Lung (tissue), 12 donors: ENCODE data around the gene PKHD1. TPM values are rescaled to one million over a fixed set of nuclear protein-coding genes. Genes with fewer than 3 reads are reported as not detected.

Experiments
- ATAC-seq: fragments of 200-7000 bp; cut with Tn5 transposase; one replicate; pipeline ENCODE4 v1.9.1; 2020; ENCODE audit warnings: moderate number of reproducible peaks; ENCODE audit not compliant: insufficient read depth, low FRiP score
- DNase-seq, 3 donors: peaks; one replicate each; pipeline ENCODE4 v3.0.0-alpha.2; 2013 to 2017
- H3K27ac ChIP-seq, 2 donors: one replicate each; pipeline ENCODE4 v1.5.1; 2013; ENCODE audit warnings: mild to moderate bottlenecking in 2 of 2, moderate library complexity in 2 of 2, control low read depth in 1 of 2, inconsistent platforms in 1 of 2, low read depth in 1 of 2, low read length in 1 of 2
- H3K27me3 ChIP-seq, 3 donors: one replicate each; pipeline ENCODE4 v1.5.1; 2013; ENCODE audit warnings: low read length in 2 of 3; ENCODE audit not compliant: control insufficient read depth in 3 of 3, insufficient read depth in 3 of 3
- H3K36me3 ChIP-seq, 4 donors: one replicate each; pipeline ENCODE4 v1.5.1; 2013; ENCODE audit warnings: low read length in 4 of 4, mild to moderate bottlenecking in 1 of 4, moderate library complexity in 1 of 4; ENCODE audit not compliant: control insufficient read depth in 4 of 4, insufficient read depth in 4 of 4
- H3K4me1 ChIP-seq, 5 donors: one replicate each; pipeline ENCODE4 v1.5.1; 2013; ENCODE audit warnings: low read length in 5 of 5, mild to moderate bottlenecking in 2 of 5, moderate library complexity in 1 of 5; ENCODE audit not compliant: control insufficient read depth in 5 of 5, insufficient read depth in 5 of 5
- H3K4me3 ChIP-seq: one replicate; pipeline ENCODE4 v1.5.1; 2013; ENCODE audit warnings: mild to moderate bottlenecking, control low read depth, moderate library complexity
- H3K9ac ChIP-seq, 2 donors: one replicate each; pipeline ENCODE4 v1.5.1; 2013; ENCODE audit warnings: low read length in 2 of 2, control low read depth in 1 of 2; ENCODE audit not compliant: insufficient read depth in 1 of 2
- H3K9me3 ChIP-seq, 4 donors: one replicate each; pipeline ENCODE4 v1.5.1; 2013; ENCODE audit warnings: low read length in 3 of 4, mild to moderate bottlenecking in 1 of 4, moderate library complexity in 1 of 4; ENCODE audit not compliant: control insufficient read depth in 4 of 4, insufficient read depth in 3 of 4
- WGBS, 2 donors: extraction: QIAGEN DNeasy Blood & Tissue Kit; methylation state at CpG; one replicate each; pipeline ENCODE4 v1.1.7; 2013; 5-methylcytosine and 5-hydroxymethylcytosine counted together
- polyA plus RNA-seq, 2 donors: library from polyadenylated mRNA; stranded (reverse); fragments of 200-250 nt; gene quantifications; one replicate each; pipeline ENCODE4 v1.2.1, GENCODE V29; 2013
- total RNA-seq, 2 donors: library from RNA; depleted of rRNA in 1 of 2; stranded (reverse); fragments of >200 nt in 1 of 2; gene quantifications; one replicate each; pipeline ENCODE4 v1.2.1, GENCODE V29; 2014 to 2021
- TF ChIP-seq, protein P1 (sequence below): IDR thresholded peaks from 2 replicates; pipeline ENCODE4 v1.5.1; 2012; ENCODE audit warnings: mild to moderate bottlenecking; ENCODE audit errors: control extremely low read depth, extremely low read depth
- donor health status: control.
- donor health status: control.
- donor health status: Bipolar disorder and iron deficiency.
- donor health status: healthy.
- donor health status: DM: yes; HTN: yes; CAD: no.

The PKHD1 gene
- total and polyA plus RNA-seq, 4 donors = 0.01 to 6.1 (median 0.09) TPM

DNA sequence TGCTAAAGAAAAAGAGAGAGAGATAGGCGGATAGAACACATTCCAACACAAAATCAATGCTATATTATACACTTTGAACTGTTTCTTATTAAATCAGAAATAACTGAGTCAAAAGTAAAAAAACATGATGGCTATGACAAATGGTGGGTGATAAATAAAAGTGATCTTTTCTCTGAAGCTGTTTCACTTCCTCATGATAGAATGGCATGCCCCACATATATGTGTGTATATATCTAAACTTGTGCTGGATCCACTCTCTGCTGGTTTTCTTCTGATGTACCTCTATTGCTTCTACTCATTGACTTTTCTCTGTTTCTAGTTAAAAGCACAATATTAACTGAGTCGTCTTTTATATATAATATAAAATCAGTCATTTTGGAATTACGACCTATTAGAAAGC, 429.9 kb downstream of the PKHD1 start:
- Histone ChIP-seq H3K4me1 (no peaks in the 10 kb centered on the region), H3K27ac (no peak overlapping the region), H3K9me3 (no peaks in the 10 kb centered on the region), H3K4me3 (no peak overlapping the region), H3K27me3 (no peaks in the 10 kb centered on the region), H3K9ac (no peak overlapping the region), H3K36me3 (no peaks in the 10 kb centered on the region)
- WGBS, 2 donors = 91 to 93% methylated on average over 3 of the region's 3 CpGs
- TF ChIP-seq, protein P1, sequence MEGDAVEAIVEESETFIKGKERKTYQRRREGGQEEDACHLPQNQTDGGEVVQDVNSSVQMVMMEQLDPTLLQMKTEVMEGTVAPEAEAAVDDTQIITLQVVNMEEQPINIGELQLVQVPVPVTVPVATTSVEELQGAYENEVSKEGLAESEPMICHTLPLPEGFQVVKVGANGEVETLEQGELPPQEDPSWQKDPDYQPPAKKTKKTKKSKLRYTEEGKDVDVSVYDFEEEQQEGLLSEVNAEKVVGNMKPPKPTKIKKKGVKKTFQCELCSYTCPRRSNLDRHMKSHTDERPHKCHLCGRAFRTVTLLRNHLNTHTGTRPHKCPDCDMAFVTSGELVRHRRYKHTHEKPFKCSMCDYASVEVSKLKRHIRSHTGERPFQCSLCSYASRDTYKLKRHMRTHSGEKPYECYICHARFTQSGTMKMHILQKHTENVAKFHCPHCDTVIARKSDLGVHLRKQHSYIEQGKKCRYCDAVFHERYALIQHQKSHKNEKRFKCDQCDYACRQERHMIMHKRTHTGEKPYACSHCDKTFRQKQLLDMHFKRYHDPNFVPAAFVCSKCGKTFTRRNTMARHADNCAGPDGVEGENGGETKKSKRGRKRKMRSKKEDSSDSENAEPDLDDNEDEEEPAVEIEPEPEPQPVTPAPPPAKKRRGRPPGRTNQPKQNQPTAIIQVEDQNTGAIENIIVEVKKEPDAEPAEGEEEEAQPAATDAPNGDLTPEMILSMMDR = no peak
- ATAC-seq (no peak), DNase-seq (no peak)

DNA sequence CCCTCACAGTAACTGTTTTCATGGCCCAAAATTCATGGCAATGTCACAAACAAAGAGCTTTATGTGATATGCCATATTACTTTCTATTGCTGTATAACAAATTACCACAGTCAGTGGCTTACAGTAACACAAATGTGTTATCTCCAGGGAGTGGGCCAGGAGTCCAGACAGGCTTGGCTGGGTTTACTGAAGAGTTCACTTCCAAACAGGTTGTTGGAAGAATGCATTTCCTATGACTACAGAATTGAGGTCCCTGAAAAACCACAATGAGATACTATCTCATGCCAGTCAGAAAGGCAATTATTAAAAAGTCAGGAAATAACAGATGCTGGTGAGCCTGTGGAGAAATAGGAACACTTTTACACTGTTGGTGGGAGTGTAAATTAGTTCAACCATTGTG, 431.9 kb downstream of the PKHD1 start:
- ATAC-seq (no peak), DNase-seq (no peak)
- Histone ChIP-seq H3K4me3 (no peak overlapping the region), H3K27ac (no peak overlapping the region), H3K27me3 (no peaks in the 10 kb centered on the region), H3K9me3 (no peaks in the 10 kb centered on the region), H3K36me3 (no peaks in the 10 kb centered on the region), H3K9ac (no peak overlapping the region), H3K4me1 (no peaks in the 10 kb centered on the region)
- TF ChIP-seq, protein P1 = no peak

DNA sequence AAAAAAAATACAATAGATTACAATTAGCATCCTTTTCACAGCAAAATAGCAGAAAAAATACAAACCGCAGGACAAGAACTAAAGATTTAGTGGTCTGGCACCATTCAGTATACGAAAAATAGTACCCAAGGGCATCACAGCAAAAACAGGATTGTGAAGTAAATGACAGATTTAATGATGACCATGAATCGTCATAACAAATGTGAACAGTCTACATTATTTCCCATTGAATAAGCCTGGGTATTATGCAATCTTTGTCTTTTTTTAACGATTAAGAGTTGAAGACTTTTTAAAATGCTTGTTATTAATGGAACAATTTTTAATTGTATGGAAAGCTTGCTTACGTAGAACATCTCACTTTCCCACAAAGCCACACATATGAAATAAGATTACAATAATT, 432.8 kb downstream of the PKHD1 start:
- H3K27me3 ChIP-seq = no peaks in the 10 kb centered on the region
- no peaks in the 10 kb centered on the region for H3K4me1 ChIP-seq
- no peaks in the 10 kb centered on the region for H3K9me3 ChIP-seq
- no peak overlapping the region for H3K9ac ChIP-seq
- DNase-seq = no peak
- no peak overlapping the region for H3K4me3 ChIP-seq
- H3K36me3 ChIP-seq = no peaks in the 10 kb centered on the region
- H3K27ac ChIP-seq = no peak overlapping the region
- TF ChIP-seq, protein P1 = no peak
- no peak for ATAC-seq
- WGBS, 2 donors = 69% methylated on average over 5 of the region's 5 CpGs

DNA sequence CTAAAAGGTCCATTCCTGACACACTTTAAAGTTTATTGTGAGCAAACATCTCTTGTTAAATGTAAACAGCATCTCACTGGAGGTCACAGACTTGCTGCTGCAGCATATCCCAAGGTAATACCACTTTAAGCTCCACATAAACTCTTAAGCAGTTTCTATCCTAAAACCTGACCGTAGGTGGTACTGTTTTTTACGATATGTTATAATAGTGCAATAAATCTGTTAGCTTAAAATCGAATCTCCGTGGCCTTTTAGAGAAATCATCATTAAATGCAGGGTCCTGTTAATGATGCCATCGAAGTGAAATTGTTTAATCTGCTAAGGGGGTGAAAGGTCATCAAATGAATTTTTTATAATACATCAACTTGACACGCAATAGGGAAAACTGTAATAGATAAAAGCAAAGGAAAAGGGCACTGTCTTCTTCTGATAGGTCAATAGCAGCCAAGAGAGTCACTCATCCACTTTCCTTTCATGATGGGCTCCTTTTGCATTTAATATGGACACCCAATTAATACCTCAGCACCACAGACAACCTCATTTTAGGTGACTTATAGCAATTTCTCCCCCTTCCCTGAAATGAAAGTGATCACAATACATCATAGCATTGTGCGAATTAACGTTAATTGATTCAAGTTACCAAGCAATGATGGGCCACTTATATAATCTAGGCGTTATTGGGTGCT, 436.1 kb downstream of the PKHD1 start:
- Histone ChIP-seq H3K9ac (no peak overlapping the region), H3K9me3 (no peaks in the 10 kb centered on the region), H3K4me3 (no peak overlapping the region), H3K27ac (no peak overlapping the region), H3K4me1 (no peaks in the 10 kb centered on the region), H3K36me3 (no peaks in the 10 kb centered on the region), H3K27me3 (no peaks in the 10 kb centered on the region)
- TF ChIP-seq, protein P1 = no peak
- WGBS, 2 donors = 78 to 84% methylated on average over 9 of the region's 9 CpGs
- DNase-seq = no peak
- ATAC-seq = no peak
